GM21576 (cell line): Measurements from ENCODE around the gene DUXB.

ENCODE experiments used
- ATAC-seq: cut with Tn5 transposase; IDR thresholded peaks from one replicate; pipeline ENCODE4 v1.9.1; 2021; ENCODE audit warnings: mild to moderate bottlenecking, moderate library complexity; ENCODE audit not compliant: unreplicated experiment

DUXB gene, protein sequence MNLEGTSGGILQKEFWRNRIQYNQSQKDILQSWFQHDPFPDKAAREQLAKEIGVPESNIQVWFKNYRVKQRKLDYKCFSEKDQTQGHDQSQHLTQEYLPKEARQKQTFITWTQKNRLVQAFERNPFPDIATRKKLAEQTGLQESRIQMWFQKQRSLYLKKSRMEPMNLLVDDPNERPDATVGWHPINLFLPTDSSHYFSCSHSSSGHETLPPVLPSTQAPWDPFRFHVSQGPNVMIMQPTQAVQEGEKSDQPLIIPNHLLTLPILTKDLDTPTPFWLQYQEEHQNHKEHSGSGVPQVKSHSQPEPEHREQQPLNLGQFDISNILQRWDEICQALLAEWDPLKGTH

DNA sequence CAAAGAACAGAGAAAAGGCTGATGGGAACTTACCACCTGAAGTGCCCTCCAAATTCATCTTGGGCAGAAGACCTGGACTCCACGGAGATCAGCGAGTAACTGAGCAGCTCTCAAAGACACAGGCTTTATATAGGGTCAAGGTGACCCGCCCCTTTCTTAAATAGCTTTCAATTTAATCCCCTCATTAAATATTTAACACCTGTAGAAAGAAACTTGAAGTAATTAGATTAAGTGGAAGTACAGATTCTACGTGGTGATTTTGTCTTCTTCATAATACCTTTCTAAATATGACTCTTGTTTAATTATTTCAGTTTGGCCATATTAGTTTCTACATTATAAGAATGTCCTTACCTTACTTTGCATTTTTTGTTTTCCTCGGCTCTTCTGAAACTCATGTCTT is at the start of gene DUXB:
Gene DUXB, minus strand, starts transcription at position 101 of the 400 bp plus-strand sequence. Its CDS starts 43 bp downstream, at position 58.
- no peak for ATAC-seq

DNA sequence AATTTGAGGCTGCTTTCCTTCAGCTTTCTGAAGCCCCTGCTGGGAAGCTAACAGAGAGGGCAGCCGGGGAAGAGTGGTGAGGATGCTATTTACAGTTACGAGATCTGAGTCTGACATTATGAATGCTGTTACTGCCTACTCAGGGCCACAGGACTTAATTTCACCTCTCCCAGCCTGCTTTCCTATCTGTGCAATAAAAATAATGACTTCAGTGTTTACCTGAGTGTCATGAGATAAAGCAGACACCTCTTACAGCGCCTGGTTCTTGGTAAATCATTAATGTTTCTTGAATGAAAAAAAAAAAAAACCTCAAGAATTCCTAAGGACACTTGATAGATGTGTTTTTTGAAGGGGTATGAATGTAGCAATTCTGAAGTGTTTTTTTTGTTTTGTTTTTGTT is 49.3 kb upstream of the DUXB start:
- no peak for ATAC-seq

DNA sequence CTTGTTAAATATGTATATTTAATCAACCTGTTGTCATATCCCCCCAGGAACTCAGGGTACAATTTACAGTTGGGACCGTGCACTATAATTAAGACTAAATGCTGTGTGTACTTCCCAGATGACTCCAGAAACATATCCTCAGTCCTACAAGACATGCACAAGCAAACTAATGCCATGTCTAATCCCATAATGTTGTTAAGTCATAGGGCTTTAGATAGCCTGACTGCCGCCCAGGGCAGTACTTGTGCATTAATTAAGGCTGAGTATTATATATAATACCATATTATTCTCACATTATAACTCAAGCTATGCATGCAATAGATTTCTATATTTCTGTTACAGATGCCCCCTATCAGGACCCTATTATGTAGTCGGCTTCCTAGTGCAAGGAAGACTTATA is 45.1 kb upstream of the DUXB start:
- ATAC-seq = no peak

DNA sequence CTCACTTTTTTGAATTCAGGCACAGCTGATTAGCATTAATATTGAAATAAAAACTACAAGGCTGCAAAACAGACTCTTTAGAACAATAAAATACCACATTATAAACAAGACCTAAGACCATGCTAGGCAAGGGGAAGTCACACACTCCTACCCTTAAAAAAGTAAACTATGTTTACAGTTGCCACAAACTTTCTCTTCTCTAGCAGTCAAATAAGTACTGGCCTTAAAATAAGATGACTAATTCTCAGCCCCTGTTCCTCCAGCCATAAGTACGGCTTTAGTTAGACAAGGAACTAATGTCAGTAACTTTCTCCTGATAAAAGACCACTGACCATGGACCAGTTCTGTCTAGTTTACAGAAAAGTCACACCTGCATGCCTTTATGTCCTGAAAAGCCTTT is 44.6 kb upstream of the DUXB start:
- peak; percentile 75 for ATAC-seq

DNA sequence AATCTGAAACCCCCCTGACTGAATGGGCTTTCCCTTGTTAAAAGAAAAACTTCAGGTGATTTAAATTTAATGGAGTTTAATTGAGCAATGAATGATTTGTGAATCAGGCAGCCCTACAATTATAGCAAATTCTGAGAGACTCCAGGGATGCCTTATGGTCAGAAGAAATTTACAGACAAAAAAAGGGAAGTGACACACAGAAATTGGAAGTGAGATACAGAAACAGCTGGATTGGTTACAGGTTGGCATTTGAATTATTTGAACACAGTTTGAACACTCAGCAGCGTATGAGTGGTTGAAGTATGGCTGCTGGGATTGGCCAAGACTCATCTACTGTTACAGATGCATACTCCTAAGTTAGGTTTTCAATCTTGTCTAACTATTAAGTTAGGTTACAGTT is 44.0 kb upstream of the DUXB start:
- ATAC-seq = peak; percentile 47

DNA sequence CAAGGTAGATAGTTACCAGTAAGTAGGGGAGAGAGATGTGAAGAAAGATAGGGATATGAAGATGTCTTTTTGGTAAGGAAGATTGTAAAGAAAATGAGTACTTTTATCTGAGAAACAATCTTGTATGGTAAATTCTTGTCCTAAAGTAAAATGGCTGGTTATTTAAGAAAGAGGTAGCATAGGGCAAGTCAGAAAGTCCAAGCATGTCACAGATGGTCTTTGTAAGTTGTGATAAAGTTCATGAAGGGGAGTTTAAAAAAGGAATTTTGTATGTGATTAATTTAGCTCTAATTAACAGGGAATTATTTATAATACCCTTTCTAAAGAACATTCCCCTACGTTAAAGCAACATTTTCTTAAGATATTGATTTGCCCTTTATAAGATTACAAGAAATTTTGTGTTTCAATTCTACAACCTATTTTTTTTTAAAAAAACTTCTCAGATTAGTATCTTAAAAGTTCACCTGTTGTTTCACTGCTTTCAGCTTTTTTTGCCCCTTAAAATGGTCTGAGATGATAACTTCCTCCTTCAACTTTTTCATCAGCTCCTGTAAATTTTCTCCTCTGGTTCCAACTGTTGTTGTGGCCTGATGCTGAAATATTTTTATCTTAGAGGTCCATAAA is 41.3 kb upstream of the DUXB start:
- no peak for ATAC-seq

DNA sequence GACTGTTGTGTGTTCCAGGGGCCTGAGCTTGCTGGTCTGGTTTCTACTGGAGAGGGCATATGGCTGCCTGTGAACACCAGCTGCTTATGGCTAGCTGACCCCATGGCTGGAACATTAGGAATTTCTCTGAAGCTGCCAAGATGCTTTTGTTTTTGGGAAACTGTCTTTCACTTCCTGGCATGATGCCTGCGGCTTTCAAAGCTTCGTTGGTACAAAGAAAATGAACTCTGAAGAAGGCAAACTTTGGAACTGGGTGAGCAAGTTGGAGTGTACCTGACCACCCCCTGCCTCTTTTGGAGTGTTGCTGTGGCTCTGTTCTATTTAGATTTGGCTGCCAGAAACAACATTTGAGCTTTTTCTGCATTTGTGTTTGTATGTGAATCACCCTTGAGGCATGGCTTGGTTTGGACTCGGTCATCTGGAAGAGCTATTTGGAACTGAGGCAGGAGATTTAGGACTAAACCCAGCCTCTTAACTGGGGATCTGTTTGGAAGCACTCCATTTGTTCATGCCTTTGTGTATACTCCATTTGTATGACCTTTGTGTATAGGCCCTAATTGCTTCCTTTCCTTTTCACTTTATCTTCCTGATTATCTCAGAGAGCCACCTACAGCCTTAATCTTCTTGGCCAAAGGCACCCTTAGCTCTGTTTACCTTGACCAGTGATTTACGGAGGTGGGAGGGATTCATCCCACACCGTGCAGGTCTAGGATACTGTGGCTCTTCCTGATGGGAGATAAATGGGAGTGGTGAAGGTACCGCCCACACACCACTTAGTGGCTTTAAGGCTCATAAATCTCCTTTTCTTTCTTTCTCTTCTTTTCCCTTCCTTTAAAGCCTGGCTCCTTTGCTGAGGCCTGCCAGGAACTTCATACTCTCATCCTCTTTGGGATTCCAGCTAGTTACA is 32.3 kb upstream of the DUXB start:
- ATAC-seq = no peak

DNA sequence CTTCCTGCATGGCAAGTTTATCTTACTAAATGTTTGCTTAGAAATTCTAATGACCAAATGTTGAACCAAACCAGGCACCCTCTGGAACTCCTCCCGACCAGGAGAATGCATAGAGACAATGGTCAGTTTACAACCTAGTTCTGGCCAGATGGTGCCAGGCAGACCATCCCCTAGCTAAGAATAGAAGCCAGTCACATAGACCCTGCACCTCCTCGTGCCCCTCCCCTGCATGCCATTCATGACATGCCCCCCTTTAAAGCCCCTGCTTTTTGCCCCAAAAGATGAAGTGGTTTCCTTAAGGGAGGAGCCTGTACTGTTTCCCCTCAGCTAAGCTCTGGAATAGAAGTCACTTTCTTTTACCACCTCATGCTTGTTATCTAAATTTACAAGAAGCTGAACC is 31.6 kb upstream of the DUXB start:
- ATAC-seq = no peak

DNA sequence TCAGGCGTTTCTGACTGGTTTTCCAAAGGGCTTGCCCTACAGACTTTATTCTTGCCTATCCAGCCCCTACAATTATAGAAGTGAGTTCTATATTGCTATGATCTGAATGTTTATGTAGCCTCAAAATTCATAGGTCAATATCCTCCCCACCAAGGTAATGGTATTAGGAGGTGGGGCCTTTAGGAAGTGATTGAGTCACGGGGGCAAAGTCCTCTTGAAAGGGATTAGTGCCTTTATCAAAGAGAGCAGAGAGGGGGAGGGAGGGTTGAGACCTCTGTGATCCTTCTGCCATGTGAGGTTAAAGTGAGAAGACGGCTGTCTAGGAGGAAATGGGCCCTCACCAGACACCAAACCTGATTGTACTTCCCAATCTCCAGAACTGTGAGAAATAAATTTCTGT is 26.0 kb upstream of the DUXB start:
- no peak for ATAC-seq

DNA sequence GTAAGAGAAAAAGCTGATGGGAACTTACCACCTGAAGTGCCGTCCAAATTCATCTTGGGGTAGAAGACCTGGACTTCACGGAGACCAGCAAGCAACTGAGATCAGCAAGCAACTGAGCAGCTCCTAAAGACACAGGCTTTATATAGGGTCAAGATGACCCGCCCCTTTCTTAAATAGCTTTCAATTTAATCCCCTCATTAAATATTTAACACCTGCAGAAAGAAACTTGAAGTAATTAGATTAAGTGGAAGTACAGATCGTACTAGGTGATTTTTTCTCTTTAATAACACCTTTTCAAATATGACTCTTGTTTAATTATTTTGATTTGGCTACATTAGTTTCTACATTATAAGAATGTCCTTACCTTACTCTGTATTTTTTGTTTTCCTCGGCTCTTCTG is 25.1 kb upstream of the DUXB start, which contains the start of gene CPHXL:
Gene CPHXL, minus strand, starts transcription at position 101 of the 400 bp plus-strand sequence. Its CDS starts 48 bp downstream, at position 53.
- ATAC-seq = no peak

DNA sequence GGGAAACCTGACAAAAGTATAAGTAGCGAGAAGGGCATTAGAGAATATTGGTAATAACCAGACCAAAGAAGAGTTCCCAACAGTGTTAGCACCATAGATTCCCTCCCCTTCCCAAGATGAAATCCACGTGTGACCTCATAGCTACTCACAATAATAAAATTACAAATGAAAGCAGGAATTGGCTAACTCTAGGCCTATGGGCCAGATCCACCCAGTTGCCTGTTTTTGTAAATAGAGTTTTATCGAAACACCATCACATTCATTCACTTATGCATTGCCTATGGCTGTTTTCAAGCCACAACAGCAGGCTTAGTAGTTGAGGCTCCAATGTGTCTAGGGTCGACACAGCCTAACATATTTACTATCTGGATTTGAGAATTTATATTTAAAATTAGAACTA is 17.2 kb upstream of the DUXB start:
- ATAC-seq = no peak

DNA sequence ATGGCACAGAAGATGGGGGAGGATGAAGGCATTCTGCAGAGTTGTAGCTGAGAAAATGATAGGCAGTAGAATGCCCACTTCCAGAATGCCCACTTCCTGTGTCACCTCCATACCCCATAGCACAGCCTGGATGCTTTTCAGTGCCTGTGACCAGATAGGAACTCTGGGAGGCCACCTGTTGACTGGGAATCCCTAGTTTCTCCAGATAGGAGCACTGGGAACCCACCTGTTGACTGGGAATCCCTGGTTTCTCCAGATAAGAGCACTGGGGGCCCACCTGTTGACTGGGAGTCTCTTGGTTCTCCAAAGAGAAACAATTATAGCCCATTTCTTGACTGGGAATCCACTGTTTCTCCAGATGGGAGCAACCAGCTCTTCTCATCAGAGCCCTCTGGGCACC is 13.4 kb upstream of the DUXB start:
- ATAC-seq = no peak

DNA sequence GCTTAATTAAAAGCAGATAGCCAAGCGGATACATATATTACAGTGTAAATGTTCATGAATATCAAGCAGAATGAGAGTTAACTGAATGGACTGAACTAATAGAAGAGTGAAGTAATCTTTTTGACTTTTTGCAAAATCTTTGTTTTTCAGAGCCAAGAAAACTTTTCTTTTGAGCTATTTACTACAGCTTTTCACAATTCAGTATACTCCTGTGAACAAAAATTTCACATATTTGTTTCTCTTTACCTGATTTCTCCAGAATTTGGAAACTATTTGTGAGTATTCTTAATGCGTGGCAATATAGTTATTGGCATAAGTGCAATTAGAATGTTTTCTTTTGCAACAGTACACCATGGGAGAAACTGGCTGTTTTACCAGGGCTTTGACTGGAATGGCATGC is 9.1 kb upstream of the DUXB start:
- ATAC-seq = no peak

DNA sequence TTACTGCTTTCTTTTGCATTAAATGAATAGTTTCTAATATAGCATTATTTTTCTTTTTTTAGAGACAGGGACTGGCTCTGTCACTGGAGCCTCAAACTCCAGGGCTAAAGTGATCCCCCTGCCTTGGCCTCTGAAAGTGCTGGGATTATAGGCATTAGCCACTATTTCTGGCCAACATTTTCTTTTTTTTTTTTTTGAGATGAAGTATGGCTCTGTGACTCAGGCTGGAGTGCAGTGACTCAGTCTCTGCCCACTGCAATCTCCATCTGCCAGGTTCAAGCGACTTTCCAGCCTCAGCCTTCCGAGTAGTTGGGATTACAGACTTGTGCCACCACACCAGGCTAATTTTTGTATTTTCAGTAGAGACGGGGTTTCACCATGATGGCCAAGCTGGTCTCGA is 2.0 kb upstream of the DUXB start:
- ATAC-seq = no peak

DNA sequence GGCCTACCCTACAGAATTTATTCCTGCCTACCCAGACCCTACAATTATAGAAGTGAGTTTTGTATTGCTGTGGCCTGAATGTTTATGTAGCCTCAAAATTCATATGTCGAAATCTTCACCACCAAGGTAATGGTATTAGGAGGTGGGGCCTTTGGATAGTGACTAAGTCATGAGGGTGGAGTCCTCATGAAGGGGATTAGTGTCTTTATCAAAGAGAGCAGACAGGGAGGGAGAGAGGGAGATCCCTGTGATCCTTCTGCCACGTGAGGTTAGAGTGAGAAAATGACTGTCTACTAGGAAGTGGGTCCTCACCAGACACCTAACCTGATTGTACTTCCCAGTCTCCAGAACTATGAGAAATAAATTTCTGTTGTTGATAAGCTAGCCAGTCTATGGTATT is 981 bp upstream of the DUXB start:
- ATAC-seq = no peak

DNA sequence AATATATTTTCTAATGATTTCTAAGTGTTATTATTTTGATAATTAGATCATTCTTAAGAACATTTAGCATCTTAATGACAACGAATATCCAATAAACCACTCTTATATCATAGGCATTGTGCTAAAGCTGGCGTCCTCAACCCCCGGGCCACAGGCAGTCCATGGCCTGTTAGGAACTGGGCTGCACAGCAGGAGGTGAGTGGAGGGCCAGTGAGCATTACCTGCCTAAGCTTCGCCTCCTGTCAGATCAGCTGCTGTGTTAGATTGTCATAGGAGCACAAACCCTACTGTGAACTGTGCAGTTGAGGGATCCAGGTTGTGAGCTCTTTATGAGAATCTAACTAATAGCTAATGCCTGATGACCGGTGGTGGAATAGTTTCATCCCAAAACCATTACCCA is 3.7 kb downstream of the DUXB start:
- no peak for ATAC-seq

DNA sequence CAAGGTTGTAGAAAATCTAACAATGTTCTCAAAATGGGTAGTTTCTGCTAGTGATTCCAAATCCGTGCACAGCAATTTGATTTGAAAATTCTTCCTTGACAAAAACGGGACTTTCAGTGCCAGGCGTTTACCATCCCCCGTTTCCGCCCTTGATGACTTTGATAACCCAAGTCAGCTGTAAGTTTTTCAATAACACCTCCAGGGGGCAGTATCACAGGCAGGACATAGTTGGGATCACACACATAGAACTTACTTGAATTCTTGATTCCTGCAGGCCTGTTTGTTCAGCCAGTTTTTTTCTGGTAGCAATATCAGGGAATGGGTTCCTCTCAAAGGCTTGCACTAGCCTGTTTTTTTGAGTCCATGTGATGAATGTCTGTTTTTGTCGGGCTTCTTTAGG is 5.6 kb downstream of the DUXB start:
- ATAC-seq = no peak

DNA sequence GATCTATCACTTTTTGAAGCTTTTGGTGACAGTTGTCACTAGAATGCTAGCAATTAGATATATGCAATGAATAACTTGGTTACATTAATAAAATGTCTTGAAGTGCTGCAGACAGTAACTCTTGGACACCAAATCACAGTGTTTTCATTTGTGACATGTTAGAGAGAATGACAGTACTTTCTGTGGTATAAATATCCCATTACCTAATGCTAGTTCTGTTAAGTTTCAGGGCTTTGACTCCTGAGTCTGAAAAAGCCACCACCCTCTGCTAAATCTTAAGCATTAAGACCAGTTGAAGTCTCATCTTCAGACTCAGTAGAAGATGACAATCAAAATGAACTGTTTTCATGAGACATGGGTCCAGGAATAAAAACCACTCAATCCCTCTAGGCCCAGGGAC is 13.9 kb downstream of the DUXB start:
- ATAC-seq = no peak

DNA sequence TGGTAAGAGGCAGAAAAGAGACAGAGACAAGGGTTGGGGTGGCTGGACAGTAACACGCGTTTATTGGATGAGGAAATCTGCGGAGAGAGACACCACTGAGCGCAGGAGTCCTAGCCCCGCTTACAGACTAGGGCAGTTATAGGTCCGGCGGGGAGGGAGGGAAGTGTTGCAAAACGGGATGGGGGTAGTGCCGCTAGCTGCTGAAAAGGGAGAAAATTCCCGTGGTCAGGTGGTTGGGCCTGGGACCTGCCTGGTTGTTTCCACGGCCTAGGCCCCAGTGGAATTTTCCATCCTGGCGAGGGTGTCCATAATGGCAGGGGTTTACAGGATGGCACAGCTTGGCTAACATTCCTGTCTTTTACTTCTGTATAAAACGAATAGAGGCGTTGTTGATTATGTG is 19.0 kb downstream of the DUXB start:
- ATAC-seq = no peak

DNA sequence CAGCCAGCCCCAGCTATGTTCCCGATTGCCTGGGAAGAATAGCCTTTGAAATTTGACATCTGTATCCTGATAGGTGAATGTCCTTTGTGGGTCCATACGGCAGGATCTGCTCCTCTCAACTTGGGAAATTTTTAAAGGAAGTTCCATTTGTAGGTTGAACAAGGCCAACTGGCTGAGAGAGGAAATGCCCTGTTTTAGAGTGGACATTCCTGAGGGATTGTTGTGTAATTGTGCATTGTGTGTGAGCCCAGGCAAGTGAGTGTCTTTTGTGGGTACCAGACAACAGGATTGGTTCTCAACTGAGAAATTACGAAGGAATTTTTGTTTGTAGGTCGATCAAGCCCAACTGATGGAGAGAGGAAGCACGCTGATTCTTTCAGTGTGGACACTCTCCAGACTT is 21.9 kb downstream of the DUXB start:
- no peak for ATAC-seq

DNA sequence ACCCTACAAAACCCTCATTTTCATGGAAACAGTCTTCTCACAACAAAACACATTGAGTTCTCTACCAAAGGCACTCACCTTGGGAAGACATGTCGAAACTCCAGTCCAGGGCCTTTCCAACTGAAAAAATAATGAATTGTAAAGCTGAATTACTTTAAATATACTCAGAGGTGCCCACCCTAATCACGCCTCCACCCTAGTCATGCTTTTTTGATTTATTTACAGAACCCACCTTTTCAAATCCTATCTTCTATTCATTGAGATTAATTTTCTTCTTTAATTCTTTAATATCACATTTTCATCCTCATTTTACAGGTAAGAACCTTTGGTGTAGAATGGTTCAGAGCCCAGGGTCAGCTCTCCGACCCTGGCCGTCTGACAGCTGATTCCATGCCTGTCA is 24.4 kb downstream of the DUXB start, which contains the start of gene CPHXL2:
Gene CPHXL2, minus strand, starts transcription at position 101 of the 400 bp plus-strand sequence. Its CDS starts 10 bp downstream, at position 91.
- no peak for ATAC-seq

DNA sequence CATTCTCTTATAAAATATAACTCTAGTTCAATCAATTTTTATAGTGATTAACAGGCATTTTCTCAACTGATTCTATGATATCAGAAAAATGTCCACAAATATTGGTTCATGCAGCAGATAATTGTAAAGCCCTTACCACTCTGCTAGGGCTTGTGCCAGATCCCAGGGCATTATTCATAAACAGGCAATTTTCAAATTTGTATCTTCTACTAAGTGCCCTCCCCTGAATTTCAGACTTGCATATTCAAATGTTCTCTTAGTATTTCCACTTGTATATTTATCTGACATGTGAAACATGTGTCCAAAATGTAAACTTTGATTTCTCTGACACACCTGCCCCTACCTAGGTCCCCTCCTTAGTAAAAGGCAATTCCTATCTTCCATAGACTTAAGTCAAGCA is 33.8 kb downstream of the DUXB start:
- no peak for ATAC-seq
